HepG2 (cell line): ENCODE results near the gene ELAPOR1. TPM values are rescaled to one million over a fixed set of nuclear protein-coding genes. Genes with fewer than 3 reads are reported as not detected.

ENCODE experiments used
- BCLAF1 ChIP-seq: fragments of 450-650 bp; IDR thresholded peaks from 2 replicates; pipeline ENCODE4 v1.6.1; 2017; ENCODE audit warnings: mild to moderate bottlenecking
- ETV5 ChIP-seq: IDR thresholded peaks from 2 replicates; pipeline ENCODE4 v1.6.1; 2018; ENCODE audit warnings: missing biosample characterization, missing genetic modification reagents, inconsistent platforms, borderline replicate concordance
- KDM2A ChIP-seq: sonication (generic); formaldehyde crosslinking; IDR thresholded peaks from 2 replicates; pipeline ENCODE4 v1.4.0; 2020; ENCODE audit warnings: low read depth, missing genetic modification reagents, borderline replicate concordance
- KDM5A ChIP-seq: fragments of 200-600 bp; sonication (generic); IDR thresholded peaks from 2 replicates; pipeline ENCODE4 v1.7.0; 2018; ENCODE audit warnings: antibody characterized with exemption, mild to moderate bottlenecking, low read length, borderline replicate concordance
- NR2F6 ChIP-seq, 2 experiments: IDR thresholded peaks; 2 replicates each; pipeline ENCODE4 v1.6.1; 2016; ENCODE audit warnings: antibody characterized with exemption in 1 of 2, mild to moderate bottlenecking in 1 of 2
- PHF8 ChIP-seq: sonication (generic); formaldehyde crosslinking; IDR thresholded peaks from 2 replicates; pipeline ENCODE4 v1.5.0; 2020; ENCODE audit warnings: missing genetic modification reagents
- SIN3A ChIP-seq: IDR thresholded peaks from 2 replicates; pipeline ENCODE4 v1.6.1; 2011; ENCODE audit warnings: low read depth, mild to moderate bottlenecking, control low read depth, low read length, borderline replicate concordance
- THAP11 ChIP-seq: IDR thresholded peaks from 2 replicates; pipeline ENCODE4 v1.6.1; 2016; ENCODE audit warnings: missing biosample characterization, missing genetic modification reagents
- ZBTB1 ChIP-seq: sonication (generic); formaldehyde crosslinking; IDR thresholded peaks from 2 replicates; pipeline ENCODE4 v1.4.0; 2020; ENCODE audit warnings: missing genetic modification reagents, borderline replicate concordance
- ZBTB40 ChIP-seq, 2 experiments: fragments of 450-650 bp in 1 of 2; sonication (generic) in 1 of 2; formaldehyde crosslinking in 1 of 2; IDR thresholded peaks; 2 replicates each; pipeline versions ENCODE4 v1.6.1 to v1.8.0; 2016 to 2022; ENCODE audit warnings: antibody characterized with exemption in 1 of 2, mild to moderate bottlenecking in 1 of 2, missing genetic modification reagents in 1 of 2
- ZKSCAN8 ChIP-seq: IDR thresholded peaks from 2 replicates; pipeline ENCODE4 v1.6.1; 2016; ENCODE audit warnings: borderline replicate concordance, missing genetic modification reagents, missing compliant biosample characterization
- ZMYM4 ChIP-seq: sonication (generic); formaldehyde crosslinking; IDR thresholded peaks from 2 replicates; pipeline ENCODE4 v1.8.1; 2023; ENCODE audit warnings: mild to moderate bottlenecking, missing genetic modification reagents
- ZNF615 ChIP-seq: sonication (generic); formaldehyde crosslinking; IDR thresholded peaks from 2 replicates; pipeline ENCODE4 v1.5.0; 2020; ENCODE audit warnings: mild to moderate bottlenecking, missing genetic modification reagents, borderline replicate concordance
- ZNF792 ChIP-seq: IDR thresholded peaks from 2 replicates; pipeline ENCODE4 v1.6.1; 2016
- ZSCAN20 ChIP-seq: sonication (generic); formaldehyde crosslinking; IDR thresholded peaks from 2 replicates; pipeline ENCODE4 v1.4.0; 2020; ENCODE audit warnings: missing genetic modification reagents, mild to moderate bottlenecking, borderline replicate concordance
- polyA plus RNA-seq, 8 experiments: library from polyadenylated mRNA; depleted of rRNA in 3 of 8; stranded (reverse) in 7 of 8; unstranded in 1 of 8; fragments of >200 nt; fragmentation: Illumina TruSeq in 4 of 8; extraction: Trizol in 4 of 8; gene quantifications; 2 replicates each; pipeline versions ENCODE4 v1.2.1 to v1.2.3, GENCODE V29; 2011 to 2016; ENCODE audit warnings: low read depth in 4 of 8, missing spikeins in 1 of 8, mixed read lengths in 1 of 8; ENCODE audit not compliant: insufficient read depth in 1 of 8
- total RNA-seq, 5 experiments: library from RNA; depleted of rRNA; stranded (reverse); fragments of >200 nt; fragmentation: Illumina TruSeq; extraction: Trizol; gene quantifications; 2 replicates each; pipeline ENCODE4 v1.2.3, GENCODE V29; 2016; ENCODE audit warnings: low read depth in 1 of 5
- TF ChIP-seq, protein P1 (sequence below): sonication (generic); formaldehyde crosslinking; IDR thresholded peaks from 2 replicates; pipeline ENCODE4 v1.8.1; 2023; ENCODE audit warnings: mild to moderate bottlenecking, missing genetic modification reagents, borderline replicate concordance

Gene ELAPOR1
- total and polyA plus RNA-seq, 2 of the 13 experiments (the other 11 are each of a cell fraction or from before 2014, with no cell fraction given) = 0.13 to 0.20 TPM

DNA sequence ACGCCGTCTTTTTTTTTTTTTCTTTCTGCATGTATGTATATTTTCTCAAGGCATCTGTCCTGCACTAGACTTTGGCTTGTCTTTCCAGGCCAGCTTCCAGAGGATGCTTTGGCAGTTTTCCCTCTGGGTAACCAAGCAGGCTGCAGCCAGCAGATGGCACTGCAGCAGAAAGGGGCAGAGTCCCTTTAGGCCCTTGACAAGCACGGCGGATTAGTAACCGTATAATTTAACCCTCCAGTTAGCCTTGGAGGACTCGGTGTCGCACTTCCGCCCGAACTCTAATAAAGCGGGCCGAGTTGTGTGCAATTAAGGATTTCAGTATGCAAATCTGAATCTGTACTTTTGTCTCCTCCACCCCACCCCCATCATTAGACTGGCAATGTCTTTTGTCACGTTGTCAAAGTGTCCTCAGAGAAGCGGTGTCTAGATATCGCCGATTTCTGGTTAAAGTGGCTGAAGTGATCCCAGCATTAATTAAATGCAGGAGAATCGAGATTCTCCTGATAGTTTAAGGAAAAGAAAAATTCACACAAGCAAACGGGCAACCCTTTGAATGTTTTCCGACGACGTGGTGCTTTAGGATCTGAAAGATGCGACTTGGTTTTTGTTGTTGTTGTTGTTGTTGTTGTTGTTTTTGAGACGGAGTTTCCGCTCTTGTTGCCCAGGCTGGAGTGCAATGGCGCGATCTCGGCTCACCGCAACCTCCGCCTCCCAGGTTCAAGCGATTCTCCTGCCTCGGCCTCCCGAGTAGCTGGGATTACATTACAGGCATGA, 24.5 kb upstream of the ELAPOR1 start (continued):
- TF ChIP-seq ZBTB40 (IDR thresholded peaks at IDR 0.05) (no peak), ZBTB40 (CRISPR knock-in tag; IDR thresholded peaks at IDR 0.05) (peak; percentile 41; the same call in 1 of the 2 replicates), ZMYM4 (peak; percentile 72), KDM2A (CRISPR knock-in tag) (peak; percentile 80; the same call in 1 of the 2 replicates), NR2F6 (IDR thresholded peaks at IDR 0.05) (no peak), NR2F6 (CRISPR knock-in tag; IDR thresholded peaks at IDR 0.05) (peak; percentile 26; the same call in 1 of the 2 replicates), ZNF615 (CRISPR knock-in tag) (no peak), PHF8 (CRISPR knock-in tag) (peak; percentile 65), ZBTB1 (CRISPR knock-in tag) (no peak), SIN3A (peak; percentile 52; the same call in 1 of the 2 replicates), THAP11 (CRISPR knock-in tag) (peak; percentile 60), BCLAF1 (no peak), KDM5A (peak; percentile 41; the same call in 1 of the 2 replicates), ZKSCAN8 (CRISPR knock-in tag) (peak; percentile 76; the same call in 1 of the 2 replicates), ZNF792 (0 out of 2 replicates have a peak, but pooled peaks have one; percentile 49), ZSCAN20 (CRISPR knock-in tag) (0 out of 2 replicates have a peak, but pooled peaks have one; percentile 45), ETV5 (peak; percentile 73)
- TF ChIP-seq, protein P1, sequence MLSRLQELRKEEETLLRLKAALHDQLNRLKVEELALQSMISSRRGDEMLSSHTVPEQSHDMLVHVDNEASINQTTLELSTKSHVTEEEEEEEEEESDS (CRISPR knock-in tag) = no peak
